HepG2 (cell line): ENCODE data around the gene CLCC1. TPM values are rescaled to one million over a fixed set of nuclear protein-coding genes. Genes with fewer than 3 reads are reported as not detected.

ENCODE experiments used
- BRCA1 ChIP-seq: sonication (generic); formaldehyde crosslinking; IDR thresholded peaks from 2 replicates; pipeline ENCODE4 v1.4.0; 2020; ENCODE audit warnings: missing genetic modification reagents
- CREM ChIP-seq, 2 experiments: sonication (generic) in 1 of 2; formaldehyde crosslinking in 1 of 2; IDR thresholded peaks; 2 replicates each; pipeline versions ENCODE4 v1.4.0 to v1.6.1; 2016 to 2020; ENCODE audit warnings: antibody characterized with exemption in 1 of 2, mild to moderate bottlenecking in 1 of 2, missing genetic modification reagents in 1 of 2
- E2F1 ChIP-seq: sonication (generic); formaldehyde crosslinking; IDR thresholded peaks from 2 replicates; pipeline ENCODE4 v1.5.0; 2020; ENCODE audit warnings: missing genetic modification reagents
- ELF1 ChIP-seq: sonication (generic); formaldehyde crosslinking; IDR thresholded peaks from 2 replicates; pipeline ENCODE4 v1.4.0; 2020; ENCODE audit warnings: missing genetic modification reagents
- FLYWCH1 ChIP-seq: sonication (generic); formaldehyde crosslinking; IDR thresholded peaks from 2 replicates; pipeline ENCODE4 v1.8.1; 2023; ENCODE audit warnings: mild to moderate bottlenecking, missing genetic modification reagents
- KAT2B ChIP-seq: fragments of 150-350 bp; IDR thresholded peaks from 2 replicates; pipeline ENCODE4 v1.6.1; 2014; ENCODE audit warnings: low read depth, low read length, borderline replicate concordance
- KLF13 ChIP-seq: sonication (generic); formaldehyde crosslinking; IDR thresholded peaks from 2 replicates; pipeline ENCODE4 v1.4.0; 2020; ENCODE audit warnings: mild to moderate bottlenecking, missing genetic modification reagents
- NFE2L1 ChIP-seq: sonication (generic); formaldehyde crosslinking; IDR thresholded peaks from 2 replicates; pipeline ENCODE4 v1.4.0; 2020; ENCODE audit warnings: missing genetic modification reagents, mild to moderate bottlenecking, borderline replicate concordance
- RFXANK ChIP-seq: IDR thresholded peaks from 2 replicates; pipeline ENCODE4 v1.6.1; 2016
- SETDB1 ChIP-seq: sonication (generic); formaldehyde crosslinking; IDR thresholded peaks from 2 replicates; pipeline ENCODE4 v1.5.1; 2020; ENCODE audit warnings: missing genetic modification reagents, mild to moderate bottlenecking, borderline replicate concordance
- SOX6 ChIP-seq, 2 experiments: fragments of 450-650 bp in 1 of 2; sonication (generic) in 1 of 2; formaldehyde crosslinking in 1 of 2; IDR thresholded peaks; 2 replicates each; pipeline versions ENCODE4 v1.4.0 to v1.6.1; 2017 to 2020; ENCODE audit warnings: antibody characterized with exemption in 1 of 2, mild to moderate bottlenecking in 1 of 2, missing genetic modification reagents in 1 of 2
- SP1 ChIP-seq, 2 experiments: fragments of 450-650 bp in 1 of 2; sonication (generic) in 1 of 2; formaldehyde crosslinking in 1 of 2; IDR thresholded peaks; 2 replicates each; pipeline versions ENCODE4 v1.4.0 to v1.6.1; 2016 to 2020; ENCODE audit warnings: missing genetic modification reagents in 1 of 2
- STAG1 ChIP-seq: sonication (generic); formaldehyde crosslinking; IDR thresholded peaks from 2 replicates; pipeline ENCODE4 v1.4.0; 2020; ENCODE audit warnings: missing genetic modification reagents
- TGIF2 ChIP-seq: IDR thresholded peaks from 2 replicates; pipeline ENCODE4 v1.6.1; 2016; ENCODE audit warnings: control low read depth, missing compliant biosample characterization
- TOPORS ChIP-seq: sonication (generic); formaldehyde crosslinking; IDR thresholded peaks from 2 replicates; pipeline ENCODE4 v1.8.0; 2023; ENCODE audit warnings: mild to moderate bottlenecking, missing genetic modification reagents
- ZNF20 ChIP-seq: sonication (generic); formaldehyde crosslinking; IDR thresholded peaks from 2 replicates; pipeline ENCODE4 v1.4.0; 2020; ENCODE audit warnings: mild to moderate bottlenecking, moderate library complexity, missing genetic modification reagents
- ZNF350 ChIP-seq: sonication (generic); formaldehyde crosslinking; IDR thresholded peaks from 2 replicates; pipeline ENCODE4 v1.4.0; 2020; ENCODE audit warnings: mild to moderate bottlenecking, low read depth, missing genetic modification reagents, borderline replicate concordance
- ZNF709 ChIP-seq: sonication (generic); formaldehyde crosslinking; IDR thresholded peaks from 2 replicates; pipeline ENCODE4 v1.5.0; 2020; ENCODE audit warnings: mild to moderate bottlenecking, missing genetic modification reagents
- polyA plus RNA-seq, 8 experiments: library from polyadenylated mRNA; depleted of rRNA in 3 of 8; stranded (reverse) in 7 of 8; unstranded in 1 of 8; fragments of >200 nt; fragmentation: Illumina TruSeq in 4 of 8; extraction: Trizol in 4 of 8; gene quantifications; 2 replicates each; pipeline versions ENCODE4 v1.2.1 to v1.2.3, GENCODE V29; 2011 to 2016; ENCODE audit warnings: low read depth in 4 of 8, missing spikeins in 1 of 8, mixed read lengths in 1 of 8; ENCODE audit not compliant: insufficient read depth in 1 of 8
- total RNA-seq, 5 experiments: library from RNA; depleted of rRNA; stranded (reverse); fragments of >200 nt; fragmentation: Illumina TruSeq; extraction: Trizol; gene quantifications; 2 replicates each; pipeline ENCODE4 v1.2.3, GENCODE V29; 2016; ENCODE audit warnings: low read depth in 1 of 5
- TF ChIP-seq, protein P1 (sequence below), 2 experiments: sonication (generic) in 1 of 2; formaldehyde crosslinking in 1 of 2; IDR thresholded peaks; 2 replicates each; pipeline versions ENCODE4 v1.4.0 to v1.6.1; 2018 to 2020; ENCODE audit warnings: missing genetic modification reagents in 2 of 2, borderline replicate concordance in 1 of 2, low read depth in 1 of 2, mild to moderate bottlenecking in 1 of 2, missing biosample characterization in 1 of 2
- TF ChIP-seq, protein P2 (sequence below), 2 experiments: fragments of 450-650 bp in 1 of 2; sonication (generic) in 1 of 2; formaldehyde crosslinking; IDR thresholded peaks; 2 replicates each; pipeline versions ENCODE4 v1.5.0 to v1.8.0; 2020 to 2022; ENCODE audit warnings: mild to moderate bottlenecking in 1 of 2, missing genetic modification reagents in 1 of 2
- TF ChIP-seq, protein P3 (sequence below): sonication (generic); formaldehyde crosslinking; IDR thresholded peaks from 2 replicates; pipeline ENCODE4 v1.4.0; 2020; ENCODE audit warnings: missing genetic modification reagents

CLCC1 gene
- total and polyA plus RNA-seq, 2 of the 13 experiments (the other 11 are each of a cell fraction or from before 2014, with no cell fraction given), result 16.0 to 25.8 TPM

- peak; percentile 6; the same call in 1 of the 2 replicates for TF ChIP-seq TGIF2 (CRISPR knock-in tag)
- TF ChIP-seq KLF13 (CRISPR knock-in tag), result no peak
- TF ChIP-seq, protein P1, sequence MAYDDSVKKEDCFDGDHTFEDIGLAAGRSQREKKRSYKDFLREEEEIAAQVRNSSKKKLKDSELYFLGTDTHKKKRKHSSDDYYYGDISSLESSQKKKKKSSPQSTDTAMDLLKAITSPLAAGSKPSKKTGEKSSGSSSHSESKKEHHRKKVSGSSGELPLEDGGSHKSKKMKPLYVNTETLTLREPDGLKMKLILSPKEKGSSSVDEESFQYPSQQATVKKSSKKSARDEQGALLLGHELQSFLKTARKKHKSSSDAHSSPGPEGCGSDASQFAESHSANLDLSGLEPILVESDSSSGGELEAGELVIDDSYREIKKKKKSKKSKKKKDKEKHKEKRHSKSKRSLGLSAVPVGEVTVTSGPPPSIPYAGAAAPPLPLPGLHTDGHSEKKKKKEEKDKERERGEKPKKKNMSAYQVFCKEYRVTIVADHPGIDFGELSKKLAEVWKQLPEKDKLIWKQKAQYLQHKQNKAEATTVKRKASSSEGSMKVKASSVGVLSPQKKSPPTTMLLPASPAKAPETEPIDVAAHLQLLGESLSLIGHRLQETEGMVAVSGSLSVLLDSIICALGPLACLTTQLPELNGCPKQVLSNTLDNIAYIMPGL (CRISPR knock-in tag; IDR thresholded peaks at IDR 0.05; ENCODE audit: borderline replicate concordance in 1 of 2, low read depth in 1 of 2), result peak; percentile 72 to 82
- TF ChIP-seq STAG1 (CRISPR knock-in tag), result no peak
- TF ChIP-seq RFXANK (CRISPR knock-in tag), result peak; percentile 63; the same call in 1 of the 2 replicates
- TF ChIP-seq, protein P2, sequence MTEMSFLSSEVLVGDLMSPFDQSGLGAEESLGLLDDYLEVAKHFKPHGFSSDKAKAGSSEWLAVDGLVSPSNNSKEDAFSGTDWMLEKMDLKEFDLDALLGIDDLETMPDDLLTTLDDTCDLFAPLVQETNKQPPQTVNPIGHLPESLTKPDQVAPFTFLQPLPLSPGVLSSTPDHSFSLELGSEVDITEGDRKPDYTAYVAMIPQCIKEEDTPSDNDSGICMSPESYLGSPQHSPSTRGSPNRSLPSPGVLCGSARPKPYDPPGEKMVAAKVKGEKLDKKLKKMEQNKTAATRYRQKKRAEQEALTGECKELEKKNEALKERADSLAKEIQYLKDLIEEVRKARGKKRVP (CRISPR knock-in tag; IDR thresholded peaks at IDR 0.05), result peak in 1 of 2 experiments; percentile 47; a peak in 1 of 4 replicates
- TF ChIP-seq TOPORS, result peak; percentile 90
- TF ChIP-seq SP1 (IDR thresholded peaks at IDR 0.05), result no peak
- TF ChIP-seq SP1 (CRISPR knock-in tag; IDR thresholded peaks at IDR 0.05), result peak; percentile 69
- TF ChIP-seq BRCA1 (CRISPR knock-in tag), result no peak; the same call in 1 of the 2 replicates
- peak; percentile 64 for TF ChIP-seq E2F1 (CRISPR knock-in tag)
- TF ChIP-seq ZNF709 (CRISPR knock-in tag), result peak; percentile 51; the same call in 1 of the 2 replicates
- TF ChIP-seq ZNF350 (CRISPR knock-in tag), result 0 out of 2 replicates have a peak, but pooled peaks have one; percentile 68
- TF ChIP-seq FLYWCH1 (CRISPR knock-in tag), result peak; percentile 60; the same call in 1 of the 2 replicates
- no peak for TF ChIP-seq NFE2L1
- no peak for TF ChIP-seq ZNF20
- peak; percentile 64 for TF ChIP-seq ELF1 (CRISPR knock-in tag)
- no peak for TF ChIP-seq KAT2B
- TF ChIP-seq CREM (IDR thresholded peaks at IDR 0.05), result peak; percentile 51; the same call in 1 of the 2 replicates
- TF ChIP-seq CREM (CRISPR knock-in tag; IDR thresholded peaks at IDR 0.05), result no peak
- no peak for TF ChIP-seq SETDB1
- TF ChIP-seq, protein P3, sequence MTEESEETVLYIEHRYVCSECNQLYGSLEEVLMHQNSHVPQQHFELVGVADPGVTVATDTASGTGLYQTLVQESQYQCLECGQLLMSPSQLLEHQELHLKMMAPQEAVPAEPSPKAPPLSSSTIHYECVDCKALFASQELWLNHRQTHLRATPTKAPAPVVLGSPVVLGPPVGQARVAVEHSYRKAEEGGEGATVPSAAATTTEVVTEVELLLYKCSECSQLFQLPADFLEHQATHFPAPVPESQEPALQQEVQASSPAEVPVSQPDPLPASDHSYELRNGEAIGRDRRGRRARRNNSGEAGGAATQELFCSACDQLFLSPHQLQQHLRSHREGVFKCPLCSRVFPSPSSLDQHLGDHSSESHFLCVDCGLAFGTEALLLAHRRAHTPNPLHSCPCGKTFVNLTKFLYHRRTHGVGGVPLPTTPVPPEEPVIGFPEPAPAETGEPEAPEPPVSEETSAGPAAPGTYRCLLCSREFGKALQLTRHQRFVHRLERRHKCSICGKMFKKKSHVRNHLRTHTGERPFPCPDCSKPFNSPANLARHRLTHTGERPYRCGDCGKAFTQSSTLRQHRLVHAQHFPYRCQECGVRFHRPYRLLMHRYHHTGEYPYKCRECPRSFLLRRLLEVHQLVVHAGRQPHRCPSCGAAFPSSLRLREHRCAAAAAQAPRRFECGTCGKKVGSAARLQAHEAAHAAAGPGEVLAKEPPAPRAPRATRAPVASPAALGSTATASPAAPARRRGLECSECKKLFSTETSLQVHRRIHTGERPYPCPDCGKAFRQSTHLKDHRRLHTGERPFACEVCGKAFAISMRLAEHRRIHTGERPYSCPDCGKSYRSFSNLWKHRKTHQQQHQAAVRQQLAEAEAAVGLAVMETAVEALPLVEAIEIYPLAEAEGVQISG, result peak; percentile 84
- no peak for TF ChIP-seq SOX6 (IDR thresholded peaks at IDR 0.05)
- TF ChIP-seq SOX6 (CRISPR knock-in tag; IDR thresholded peaks at IDR 0.05), result peak; percentile 46; the same call in 1 of the 2 replicates
Measured at GRCh38 chr1:108963052-108963686, at the start of gene CLCC1 (continued).
